HUES6 (cell line): ENCODE results near the gene FAM120B.

Experiments used
- H3K27ac ChIP-seq: 2 replicates; pipeline ENCODE4 v1.7.0; 2013; ENCODE audit warnings: low read depth, mild to moderate bottlenecking, low read length, inconsistent platforms
- H3K27me3 ChIP-seq: 2 replicates; pipeline ENCODE4 v1.6.1; 2013; ENCODE audit warnings: low read length; ENCODE audit not compliant: control insufficient read depth, insufficient read depth
- H3K36me3 ChIP-seq: 2 replicates; pipeline ENCODE4 v1.6.1; 2013; ENCODE audit warnings: low read length; ENCODE audit not compliant: control insufficient read depth, insufficient read depth
- H3K4me1 ChIP-seq: 2 replicates; pipeline ENCODE4 v1.6.1; 2013; ENCODE audit warnings: low read length; ENCODE audit not compliant: control insufficient read depth, insufficient read depth
- H3K4me3 ChIP-seq: 2 replicates; pipeline ENCODE4 v1.5.1; 2013; ENCODE audit warnings: low read depth, low read length
- H3K9ac ChIP-seq: one replicate; pipeline ENCODE4 v1.6.1; 2013; ENCODE audit warnings: mild to moderate bottlenecking, low read length
- H3K9me3 ChIP-seq: 2 replicates; pipeline ENCODE4 v1.6.1; 2013; ENCODE audit warnings: low read depth, low read length; ENCODE audit not compliant: control insufficient read depth, insufficient read depth

The FAM120B gene

DNA sequence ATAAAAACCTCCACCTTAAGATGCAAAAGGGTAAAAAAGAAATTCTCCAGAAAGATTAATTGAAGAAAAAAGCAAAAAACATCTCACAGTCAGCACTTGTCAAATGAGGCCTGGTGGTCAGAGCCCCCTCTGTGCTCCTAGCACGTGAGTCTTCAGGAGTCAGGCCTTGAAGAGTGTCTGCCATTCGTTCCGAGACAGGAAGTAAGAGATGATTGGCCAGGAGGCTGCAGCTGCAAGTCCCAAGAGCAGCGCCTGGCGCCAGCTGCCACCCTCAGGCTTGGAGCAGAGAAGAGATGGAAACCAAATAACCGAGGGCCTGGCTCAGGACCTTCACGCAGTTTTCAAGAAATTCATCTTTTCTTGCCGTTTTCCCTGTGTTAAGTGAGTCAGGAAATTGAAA, 65.0 kb downstream of the FAM120B start:
- Histone ChIP-seq H3K27me3 (no peaks in the 10 kb centered on the region), H3K9ac (no peak overlapping the region), H3K36me3 (peaks cover 6% of the 10 kb centered on the region; the same call in 1 of the 2 replicates), H3K4me3 (no peak overlapping the region), H3K27ac (no peak overlapping the region), H3K4me1 (peaks cover 6% of the 10 kb centered on the region; the same call in 1 of the 2 replicates), H3K9me3 (no peaks in the 10 kb centered on the region)

DNA sequence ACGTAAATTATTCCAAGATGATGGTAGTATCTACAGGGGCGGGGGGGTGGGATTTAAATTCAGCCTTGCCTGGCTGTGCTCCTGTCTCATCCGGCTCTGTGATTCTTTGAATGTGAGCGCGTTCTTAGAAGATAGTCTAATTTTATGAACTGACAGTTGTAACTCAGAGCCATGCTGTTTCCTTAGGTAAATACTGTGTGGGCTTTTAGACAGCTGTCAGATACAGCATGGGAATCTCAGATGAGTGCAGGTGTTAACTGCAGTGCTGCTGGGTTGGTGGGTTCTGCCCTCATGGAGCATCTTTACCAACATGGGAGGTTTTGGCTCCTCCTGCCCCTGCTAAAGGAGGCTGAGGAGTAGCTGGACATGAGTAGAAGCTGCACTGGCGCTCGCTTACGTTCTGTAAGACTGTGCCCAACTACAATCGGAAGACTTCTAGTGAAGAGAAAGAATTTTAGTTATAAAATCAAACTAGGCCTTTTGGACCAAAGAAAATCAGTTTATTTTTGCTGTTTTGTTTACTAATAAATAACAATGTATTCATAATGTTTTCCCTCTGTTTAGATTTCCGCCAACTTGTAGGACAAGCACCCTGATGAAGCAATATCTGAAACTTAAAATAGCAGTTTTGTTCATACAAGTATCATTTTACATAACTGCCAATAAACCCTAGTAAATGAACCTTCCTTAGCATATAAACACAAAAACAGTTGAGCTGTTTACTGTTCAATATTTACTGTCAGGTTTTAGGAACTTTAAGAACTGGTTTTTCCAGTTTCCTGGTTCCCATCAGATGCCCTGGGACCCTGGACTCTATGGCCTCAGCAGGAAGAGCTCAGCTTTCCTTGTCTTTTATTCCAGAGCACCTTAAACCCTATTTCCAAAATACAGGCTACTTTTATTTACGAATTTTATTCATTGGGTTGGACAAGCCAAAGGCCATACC, 66.1 kb downstream of the FAM120B start:
- peaks cover 6% of the 10 kb centered on the region; the same call in 1 of the 2 replicates for H3K4me1 ChIP-seq
- H3K36me3 ChIP-seq, result peaks cover 4% of the 10 kb centered on the region; the same call in 1 of the 2 replicates
- H3K9ac ChIP-seq, result no peak overlapping the region
- no peak overlapping the region for H3K27ac ChIP-seq
- no peaks in the 10 kb centered on the region for H3K27me3 ChIP-seq
- H3K4me3 ChIP-seq, result no peak overlapping the region
- H3K9me3 ChIP-seq, result no peaks in the 10 kb centered on the region

DNA sequence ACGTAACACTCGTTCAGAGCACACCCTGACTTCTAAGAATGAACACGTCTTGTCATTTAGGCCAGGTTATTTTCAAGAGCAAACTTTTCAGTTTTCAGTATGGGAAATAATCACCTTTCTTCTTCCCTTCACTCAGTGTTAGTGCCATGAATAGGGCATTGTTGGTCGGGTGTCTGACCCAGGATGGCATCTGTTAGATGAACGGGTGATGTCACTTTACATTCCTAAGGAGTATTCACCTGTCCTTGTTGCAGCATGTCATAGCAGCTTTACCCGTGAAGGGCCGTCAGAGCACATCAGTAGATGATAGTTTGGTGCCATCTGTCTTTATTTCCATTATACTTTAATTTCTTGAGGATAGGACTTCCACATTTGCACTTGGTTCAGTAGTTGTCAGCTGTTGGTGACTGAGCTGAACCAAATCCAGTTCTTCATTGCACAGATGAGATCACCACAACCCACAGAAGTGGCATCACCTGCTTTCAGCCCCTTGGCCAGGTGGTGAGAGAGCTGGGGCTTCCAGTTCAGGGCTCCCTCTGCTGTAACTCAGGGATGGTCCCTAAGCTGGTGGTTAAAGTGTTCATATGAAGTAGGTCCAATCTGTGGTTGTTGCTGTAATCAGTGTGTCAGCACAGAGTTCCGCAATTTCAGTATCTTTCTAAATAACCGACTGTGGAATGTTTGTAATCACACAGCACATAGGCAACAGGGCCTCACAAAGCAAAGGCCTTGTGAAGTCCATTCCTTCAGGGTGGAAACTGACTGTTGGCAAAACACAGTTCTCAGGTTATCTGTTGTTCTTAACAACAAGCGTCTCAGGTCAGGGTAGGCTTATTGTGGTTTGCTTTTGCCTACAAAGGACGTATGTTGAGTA, 68.2 kb downstream of the FAM120B start:
- Histone ChIP-seq H3K27ac (no peak overlapping the region), H3K36me3 (no peaks in the 10 kb centered on the region)

DNA sequence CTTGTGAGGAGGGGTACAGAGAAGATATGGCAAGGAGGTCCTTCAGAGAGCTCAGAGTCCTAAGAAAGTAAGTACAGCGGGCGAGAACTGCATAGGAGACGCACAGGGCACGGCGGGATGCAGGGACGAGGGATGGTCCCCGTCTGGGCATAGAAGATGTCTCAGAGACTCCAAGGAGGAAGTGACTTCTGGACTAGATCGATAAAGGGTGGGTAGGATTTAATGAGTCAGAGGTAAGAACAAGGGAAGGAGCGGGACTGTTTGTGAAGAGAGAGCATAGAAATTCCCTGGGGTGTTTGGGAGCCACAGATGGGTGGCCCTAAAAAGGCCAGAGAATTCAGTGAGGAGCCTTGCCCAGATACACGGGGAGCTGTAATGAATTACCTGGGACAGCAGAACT, 69.1 kb downstream of the FAM120B start:
- no peak overlapping the region for H3K27ac ChIP-seq
- H3K4me1 ChIP-seq, result peaks cover 6% of the 10 kb centered on the region; the same call in 1 of the 2 replicates
- H3K9me3 ChIP-seq, result no peaks in the 10 kb centered on the region
- H3K4me3 ChIP-seq, result no peak overlapping the region
- H3K27me3 ChIP-seq, result no peaks in the 10 kb centered on the region
- no peaks in the 10 kb centered on the region for H3K36me3 ChIP-seq
- no peak overlapping the region for H3K9ac ChIP-seq

More for the DNA sequence above, 68.2 kb downstream of the FAM120B start:
- H3K9ac ChIP-seq, result no peak overlapping the region
- no peaks in the 10 kb centered on the region for H3K27me3 ChIP-seq
- H3K4me1 ChIP-seq, result peaks cover 6% of the 10 kb centered on the region; the same call in 1 of the 2 replicates
- no peak overlapping the region for H3K4me3 ChIP-seq
- H3K9me3 ChIP-seq, result no peaks in the 10 kb centered on the region

DNA sequence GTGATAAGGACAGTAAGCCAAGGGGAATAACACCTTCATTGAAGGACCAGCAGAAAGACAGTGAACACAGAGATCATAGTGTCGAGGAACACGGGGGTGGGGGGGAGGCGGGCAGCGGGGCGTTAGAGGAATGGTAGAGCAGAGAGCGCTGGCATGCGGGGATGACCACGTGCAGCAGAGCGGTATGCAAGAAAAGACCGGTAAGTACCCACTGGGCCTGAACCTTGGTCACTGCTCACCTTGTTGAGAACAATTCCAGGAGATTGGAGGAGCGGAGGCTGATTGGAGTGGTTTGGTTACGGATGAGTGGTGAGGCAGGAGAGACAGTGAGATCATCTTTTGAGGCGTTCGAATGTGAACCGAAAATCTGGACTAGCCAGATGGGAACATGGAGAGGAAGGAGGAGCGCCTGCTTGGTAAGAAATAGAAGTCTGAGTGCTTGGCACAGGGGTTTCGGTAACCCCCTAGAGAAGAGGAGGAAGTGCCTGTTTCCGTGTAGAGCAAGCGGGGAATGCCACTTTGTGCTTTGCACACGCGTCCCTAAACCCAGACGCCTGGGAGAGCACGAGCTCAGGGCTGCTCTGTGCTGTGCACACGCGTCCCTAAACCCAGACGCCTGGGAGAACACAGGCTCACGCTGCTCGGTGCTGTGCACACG, 70.0 kb downstream of the FAM120B start:
- peaks cover 6% of the 10 kb centered on the region; the same call in 1 of the 2 replicates for H3K4me1 ChIP-seq
- no peaks in the 10 kb centered on the region for H3K27me3 ChIP-seq
- H3K4me3 ChIP-seq, result no peak overlapping the region
- no peaks in the 10 kb centered on the region for H3K9me3 ChIP-seq
- no peaks in the 10 kb centered on the region for H3K36me3 ChIP-seq
- no peak overlapping the region for H3K9ac ChIP-seq
- H3K27ac ChIP-seq, result no peak overlapping the region

DNA sequence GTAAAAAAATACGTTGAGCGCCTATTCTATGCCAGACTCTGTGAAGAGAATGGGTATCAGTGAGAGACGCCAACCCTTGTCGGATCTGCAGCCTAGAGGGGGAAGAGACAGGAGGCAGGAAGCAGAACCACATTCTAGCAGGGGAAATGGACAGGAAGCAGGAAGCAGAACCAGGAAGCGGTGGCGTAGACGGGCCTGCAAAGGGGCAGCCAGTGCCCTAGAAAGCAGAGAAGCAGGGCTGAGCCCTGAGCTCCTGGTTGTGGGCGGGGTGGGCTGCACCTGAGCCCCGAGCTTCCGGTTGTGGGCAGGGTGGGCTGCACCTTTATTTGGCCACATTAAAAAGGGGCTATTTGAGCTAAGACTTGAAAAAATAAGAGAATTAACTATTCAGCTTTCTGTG, 71.9 kb downstream of the FAM120B start:
- Histone ChIP-seq H3K36me3 (no peaks in the 10 kb centered on the region), H3K27ac (no peak overlapping the region), H3K4me3 (no peak overlapping the region), H3K4me1 (no peaks in the 10 kb centered on the region), H3K9ac (no peak overlapping the region), H3K9me3 (no peaks in the 10 kb centered on the region), H3K27me3 (no peaks in the 10 kb centered on the region)

DNA sequence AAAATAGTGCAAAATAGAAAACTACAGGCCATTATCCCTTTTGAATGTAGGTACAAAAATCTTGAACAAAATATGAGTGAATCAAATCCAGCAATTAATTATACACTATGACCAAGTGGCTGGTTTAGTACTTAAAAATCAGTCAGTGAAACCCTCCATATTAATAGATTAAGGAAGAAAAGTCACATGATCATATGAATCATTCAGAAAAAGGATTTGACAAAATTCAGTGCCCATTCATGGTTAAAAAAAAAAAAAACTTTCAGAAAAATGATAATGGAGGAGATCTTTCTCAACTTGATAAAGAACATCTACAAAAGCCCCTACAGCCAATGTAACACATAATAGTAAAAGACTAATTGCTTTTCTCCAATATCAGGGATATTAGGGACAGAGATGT, 75.0 kb downstream of the FAM120B start:
- Histone ChIP-seq H3K27ac (no peak overlapping the region), H3K4me1 (no peaks in the 10 kb centered on the region), H3K9me3 (no peaks in the 10 kb centered on the region), H3K4me3 (no peak overlapping the region), H3K27me3 (no peaks in the 10 kb centered on the region), H3K36me3 (no peaks in the 10 kb centered on the region), H3K9ac (no peak overlapping the region)

DNA sequence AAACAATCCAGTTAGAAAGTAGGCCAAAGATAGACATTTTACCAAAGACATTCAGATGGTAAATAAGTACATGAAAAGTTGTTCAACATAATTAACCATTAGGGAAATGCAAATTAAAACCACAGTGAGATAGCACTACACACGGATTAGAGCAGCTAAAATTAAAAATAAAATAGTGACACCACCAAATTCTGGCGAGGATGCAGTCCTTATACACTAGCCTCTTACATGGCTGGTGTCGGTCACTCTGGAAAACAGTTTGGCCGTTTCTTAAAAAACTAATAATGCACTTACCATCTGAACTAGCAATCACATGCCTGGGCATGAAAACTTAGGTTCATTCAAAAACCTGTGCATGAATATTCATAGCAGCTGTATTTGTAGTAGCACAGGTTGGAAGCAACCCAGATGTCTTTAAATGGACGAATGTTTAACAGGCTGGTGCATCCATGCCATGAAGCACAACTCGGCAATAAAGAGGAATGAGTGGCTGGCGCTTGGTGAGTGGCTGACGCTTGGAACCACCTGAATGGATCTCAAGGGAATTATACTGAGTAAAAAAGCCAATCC, 77.0 kb downstream of the FAM120B start:
- Histone ChIP-seq H3K9me3 (no peaks in the 10 kb centered on the region), H3K27me3 (no peaks in the 10 kb centered on the region), H3K4me1 (no peaks in the 10 kb centered on the region), H3K27ac (no peak overlapping the region), H3K4me3 (no peak overlapping the region), H3K36me3 (peaks cover 6% of the 10 kb centered on the region; the same call in 1 of the 2 replicates), H3K9ac (no peak overlapping the region)

DNA sequence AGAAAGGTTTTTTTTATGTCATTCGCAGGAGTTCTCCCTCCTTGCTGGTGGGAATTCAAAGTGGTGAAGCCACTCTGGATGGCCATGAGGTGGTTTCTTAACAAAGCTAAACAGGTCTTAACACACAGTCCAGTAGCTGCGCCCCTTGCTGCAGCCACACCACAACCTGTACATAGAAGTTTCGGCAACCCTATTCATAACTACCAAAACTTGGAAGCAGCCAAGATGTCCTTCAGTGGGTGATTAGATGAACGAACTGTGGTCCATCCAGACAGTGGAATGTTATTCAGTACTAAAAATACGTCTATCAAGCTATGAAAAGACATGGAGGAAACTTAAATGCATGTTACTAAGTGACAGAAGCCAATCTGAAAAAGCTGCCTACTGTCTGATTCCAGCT, 78.9 kb downstream of the FAM120B start:
- Histone ChIP-seq H3K36me3 (peaks cover 14% of the 10 kb centered on the region; the same call in 1 of the 2 replicates), H3K27ac (no peak overlapping the region), H3K9ac (no peak overlapping the region), H3K4me3 (no peak overlapping the region), H3K4me1 (no peaks in the 10 kb centered on the region), H3K27me3 (no peaks in the 10 kb centered on the region), H3K9me3 (no peaks in the 10 kb centered on the region)

DNA sequence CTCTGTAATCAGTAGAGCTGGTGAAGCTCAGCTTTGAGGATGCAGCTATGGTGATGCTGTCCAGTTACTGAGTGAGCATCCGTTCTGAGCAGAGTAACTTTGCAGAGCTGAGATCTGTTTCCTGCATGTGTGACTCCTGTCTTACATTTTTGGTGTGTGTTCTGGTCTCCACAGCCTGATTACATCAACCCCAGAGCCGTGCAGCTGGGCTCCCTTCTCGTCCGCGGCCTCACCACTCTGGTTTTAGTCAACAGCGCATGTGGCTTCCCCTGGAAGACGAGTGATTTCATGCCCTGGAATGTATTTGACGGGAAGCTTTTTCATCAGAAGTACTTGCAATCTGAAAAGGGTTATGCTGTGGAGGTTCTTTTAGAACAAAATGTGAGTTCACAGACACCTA, 81.6 kb downstream of the FAM120B start:
- no peak overlapping the region for H3K27ac ChIP-seq
- no peaks in the 10 kb centered on the region for H3K9me3 ChIP-seq
- no peaks in the 10 kb centered on the region for H3K27me3 ChIP-seq
- no peak overlapping the region for H3K4me3 ChIP-seq
- H3K36me3 ChIP-seq, result peaks cover 23% of the 10 kb centered on the region
- H3K4me1 ChIP-seq, result no peaks in the 10 kb centered on the region
- H3K9ac ChIP-seq, result no peak overlapping the region
